HK-2 (cell line): ENCODE results near the gene LRRIQ3.
"Not testable (repeated sequence)": the region's sequence is repeated elsewhere in the genome, so short reads cannot be mapped to it uniquely, and the experiment has no call there.

ENCODE experiments used
- DNase-seq: peaks from one replicate; pipeline ENCODE4 v3.0.0-alpha.2; 2018; ENCODE audit not compliant: unreplicated experiment

LRRIQ3 gene, protein sequence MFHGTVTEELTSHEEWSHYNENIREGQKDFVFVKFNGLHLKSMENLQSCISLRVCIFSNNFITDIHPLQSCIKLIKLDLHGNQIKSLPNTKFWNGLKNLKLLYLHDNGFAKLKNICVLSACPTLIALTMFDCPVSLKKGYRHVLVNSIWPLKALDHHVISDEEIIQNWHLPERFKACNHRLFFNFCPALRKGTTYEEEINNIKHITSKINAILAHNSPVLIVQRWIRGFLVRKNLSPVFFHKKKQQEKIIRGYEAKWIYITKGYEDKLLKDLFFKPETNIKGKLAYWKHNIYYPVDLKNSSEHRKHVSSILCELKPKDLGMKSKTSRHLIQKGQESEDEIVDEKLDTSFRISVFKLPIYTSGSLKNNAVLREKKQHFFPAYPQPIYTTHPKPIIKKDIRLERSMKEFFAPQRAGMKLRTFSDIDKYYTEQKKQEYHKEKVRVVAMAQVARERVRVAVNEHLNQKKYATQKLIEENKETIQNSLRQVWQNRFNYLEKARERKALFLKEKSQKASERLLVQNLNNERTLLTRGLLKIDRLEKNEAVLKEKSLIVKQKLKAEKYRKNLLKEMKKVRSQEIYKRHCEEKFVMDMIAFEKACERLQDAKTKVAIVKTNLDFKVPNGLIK

DNA sequence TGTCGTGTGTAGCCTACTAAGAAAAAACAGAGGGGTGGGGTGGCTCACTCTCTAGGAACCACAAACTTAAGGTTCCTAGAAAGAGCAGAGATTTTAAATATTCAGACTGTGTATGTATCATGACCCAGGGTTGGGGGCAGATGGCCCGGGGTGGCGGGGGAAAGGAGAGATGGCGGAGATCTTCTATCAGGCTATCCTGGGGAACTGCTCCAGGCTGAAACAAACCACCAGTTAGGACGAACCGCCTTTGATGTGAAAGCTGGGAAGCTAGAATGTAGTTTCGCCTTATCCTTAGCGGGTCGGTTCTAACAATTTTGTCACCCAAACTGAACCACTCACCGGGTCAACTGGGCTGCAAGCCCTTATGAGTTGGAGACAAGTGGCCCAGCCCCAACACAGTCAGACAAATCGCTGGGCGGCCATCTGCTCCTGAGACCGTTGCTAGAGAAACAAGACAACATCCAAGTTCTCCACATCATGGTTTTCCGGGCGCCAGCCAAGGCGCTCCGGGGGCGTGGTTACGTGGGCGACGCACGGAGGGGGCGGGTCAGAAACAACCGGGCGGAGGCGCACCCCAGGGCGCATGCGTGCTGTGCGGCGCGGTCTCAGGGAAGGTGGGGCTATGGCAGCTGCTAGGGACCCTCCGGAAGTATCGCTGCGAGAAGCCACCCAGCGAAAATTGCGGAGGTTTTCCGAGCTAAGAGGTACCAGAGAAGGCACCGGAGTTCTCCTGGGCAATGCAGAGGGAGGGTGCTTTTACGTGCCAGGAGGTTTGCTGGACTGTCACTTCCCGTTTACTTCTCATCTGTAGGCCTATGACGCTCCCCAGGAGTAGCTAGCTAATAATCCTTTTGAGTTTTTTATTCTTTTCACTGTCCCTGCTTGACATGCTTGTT lies at the start of gene LRRIQ3, which contains the start of gene FPGT:
Gene LRRIQ3, minus strand, starts transcription at position 520 of the 896 bp plus-strand sequence. CDS start 14,492 bp downstream, outside the sequence.
Gene FPGT, plus strand, starts transcription at position 586 of the 896 bp plus-strand sequence. Its CDS starts 37 bp downstream, at position 623.
- peak; percentile 98 for DNase-seq

DNA sequence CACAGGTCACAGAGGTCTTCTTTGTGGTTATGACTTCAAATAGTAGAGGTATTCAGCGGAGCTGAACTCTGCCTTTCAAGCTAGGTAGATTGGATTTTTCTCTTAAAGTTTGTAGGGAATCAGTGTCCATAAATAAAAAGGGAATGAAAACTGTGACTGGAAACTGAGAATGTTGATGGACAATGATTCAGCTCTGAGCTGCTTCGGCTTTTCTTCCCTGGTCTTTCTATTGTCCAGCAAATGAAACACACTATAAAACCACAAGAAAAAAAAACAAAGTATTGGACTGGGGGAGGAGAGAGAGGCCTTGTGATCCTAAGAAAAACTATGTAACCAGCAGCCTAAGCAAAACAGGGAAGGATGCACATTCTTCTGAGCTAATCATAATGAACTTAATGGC lies 48.3 kb upstream of the LRRIQ3 start:
- DNase-seq = peak; percentile 6

DNA sequence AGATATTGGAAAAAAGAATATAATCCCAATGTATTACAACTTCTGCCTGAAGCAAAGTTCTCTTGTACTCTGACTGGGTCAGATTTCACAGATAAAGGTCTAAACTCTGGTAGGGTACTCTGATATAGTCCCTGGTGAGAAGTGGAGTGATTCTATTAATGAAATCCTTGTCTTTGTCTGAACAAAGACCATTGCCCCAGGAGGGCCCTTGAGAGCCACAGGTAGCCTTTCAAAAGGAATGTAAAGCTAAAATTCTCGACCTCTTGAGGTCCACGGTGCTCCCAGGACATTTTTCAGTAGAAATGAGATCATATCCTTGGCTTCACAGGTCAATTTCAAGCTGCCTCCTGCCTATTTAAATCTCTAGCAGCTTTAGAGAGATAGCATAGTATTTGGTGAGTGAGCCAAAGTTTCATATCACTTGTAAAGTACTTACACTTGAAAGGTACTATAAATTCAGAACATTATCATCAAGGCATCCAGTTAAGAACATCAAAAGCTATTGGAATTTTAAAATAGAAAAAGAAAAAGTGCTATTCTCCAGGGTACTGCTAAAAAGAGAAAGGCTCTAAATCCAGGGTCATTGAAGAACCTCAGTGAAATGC lies 47.3 kb upstream of the LRRIQ3 start:
- DNase-seq = no peak

DNA sequence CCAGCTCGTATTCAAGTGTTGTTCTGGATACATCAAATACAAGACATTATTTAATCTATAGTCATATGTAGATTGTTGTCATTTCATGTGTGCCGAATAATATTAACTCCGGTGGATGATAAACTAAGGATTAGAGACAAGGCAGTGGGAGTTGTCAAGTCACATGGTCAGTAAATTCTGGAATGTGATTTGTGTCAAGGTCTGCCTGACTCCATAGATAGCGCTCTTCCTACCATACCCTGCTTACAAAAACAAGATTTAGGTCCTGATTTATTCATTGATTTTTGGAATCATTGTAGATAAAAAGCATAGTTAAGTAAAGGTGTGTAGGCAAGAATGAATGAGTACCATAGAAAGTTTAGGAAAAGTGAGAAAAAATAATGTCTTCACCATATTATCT lies 39.8 kb upstream of the LRRIQ3 start:
- no peak for DNase-seq

DNA sequence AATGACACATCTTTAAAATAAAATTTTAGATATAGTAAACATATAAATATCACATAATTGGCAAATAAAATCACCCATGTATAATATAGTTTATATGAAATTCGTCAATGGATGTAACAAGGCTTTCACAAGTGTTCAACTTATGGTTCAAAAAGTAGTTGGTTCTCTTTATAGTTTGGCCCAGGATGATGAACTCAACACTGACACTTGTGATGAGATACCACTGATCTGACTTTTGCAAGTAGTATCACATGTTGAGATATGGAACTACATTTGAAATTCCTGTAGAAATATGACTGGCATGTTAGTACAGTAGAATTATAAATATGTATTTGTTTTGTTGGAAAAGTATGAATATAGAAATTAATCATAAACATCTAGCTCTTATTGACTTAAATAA lies 39.1 kb upstream of the LRRIQ3 start:
- no peak for DNase-seq

DNA sequence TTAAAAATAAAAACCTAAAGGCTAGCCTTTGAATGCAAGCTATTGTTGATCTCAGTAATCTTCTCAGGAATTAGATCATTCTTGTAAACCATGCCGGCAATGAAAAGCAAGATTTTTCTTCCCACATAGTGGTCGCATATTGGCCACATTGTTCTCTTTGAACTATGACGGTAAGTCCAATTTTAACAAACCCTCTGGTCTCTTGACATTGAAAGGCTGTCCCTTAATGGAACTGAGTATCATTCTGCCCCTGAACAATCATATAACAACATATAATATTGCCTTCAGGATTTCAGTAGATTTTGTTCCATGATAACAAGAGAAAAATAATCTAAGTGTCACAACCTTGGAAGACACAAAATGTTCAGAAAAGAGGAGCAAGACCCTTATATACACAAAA lies 38.5 kb upstream of the LRRIQ3 start:
- no peak for DNase-seq

DNA sequence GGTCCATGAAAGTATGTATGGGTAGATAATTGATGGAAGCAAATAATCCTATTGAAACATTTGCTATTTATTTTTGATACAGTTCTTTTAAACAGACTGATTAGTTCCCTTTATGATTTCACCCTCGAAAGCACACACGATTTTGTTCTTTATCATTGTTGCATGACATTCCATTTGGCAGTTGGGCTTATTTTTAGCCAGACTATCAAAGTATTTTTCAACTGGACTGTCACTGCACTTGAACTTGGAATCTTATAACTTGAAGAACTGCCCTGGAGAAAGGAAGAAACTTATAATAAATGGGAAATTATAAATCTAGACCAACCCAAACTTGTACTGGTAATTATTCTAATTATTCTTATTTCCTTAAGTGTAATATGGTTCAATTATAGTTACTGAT lies 37.2 kb upstream of the LRRIQ3 start, which contains the start of gene TNNI3K:
Gene TNNI3K, plus strand, starts transcription at position 235 of the 400 bp plus-strand sequence. Its CDS starts 65 bp downstream, at position 300.
- DNase-seq = no peak

DNA sequence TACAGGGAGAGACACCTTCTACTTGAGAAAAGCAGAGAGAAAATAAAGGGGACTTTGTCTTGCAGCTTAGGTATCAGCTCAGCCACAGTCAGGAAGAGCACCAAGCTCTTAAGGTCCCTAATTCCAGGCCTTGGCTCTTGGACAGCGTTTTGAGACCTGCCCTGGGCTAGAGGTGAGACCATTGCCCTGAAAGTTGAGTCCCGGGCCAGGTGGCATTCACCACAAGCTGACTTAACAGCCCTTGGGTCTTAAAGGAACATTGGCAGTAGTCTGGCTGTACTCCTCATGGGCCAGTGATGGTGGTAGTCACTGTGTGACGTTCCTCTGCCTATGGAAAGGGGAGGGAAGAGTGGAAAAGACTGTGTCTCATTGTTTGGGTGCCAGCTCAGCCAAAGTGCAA lies 25.5 kb upstream of the LRRIQ3 start:
- no peak for DNase-seq

DNA sequence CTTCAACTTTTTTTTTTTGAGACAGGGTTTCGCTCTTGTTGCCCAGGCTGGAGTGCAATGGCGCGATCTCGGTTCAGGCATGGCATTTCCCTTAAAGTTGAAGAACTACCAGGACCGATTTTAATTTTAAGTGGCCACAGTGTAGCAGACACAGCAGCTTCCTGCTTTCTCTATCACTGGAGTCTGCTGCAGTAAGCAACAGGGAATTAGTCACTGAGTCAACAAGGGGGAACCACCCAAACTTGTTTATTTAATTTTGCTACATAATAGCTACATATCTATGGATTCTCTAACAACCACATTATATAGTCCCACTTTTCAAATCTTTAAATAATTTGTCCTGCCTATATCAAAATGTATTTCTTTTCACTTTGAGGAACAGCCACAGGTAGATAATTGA lies 24.7 kb upstream of the LRRIQ3 start:
- no peak for DNase-seq

DNA sequence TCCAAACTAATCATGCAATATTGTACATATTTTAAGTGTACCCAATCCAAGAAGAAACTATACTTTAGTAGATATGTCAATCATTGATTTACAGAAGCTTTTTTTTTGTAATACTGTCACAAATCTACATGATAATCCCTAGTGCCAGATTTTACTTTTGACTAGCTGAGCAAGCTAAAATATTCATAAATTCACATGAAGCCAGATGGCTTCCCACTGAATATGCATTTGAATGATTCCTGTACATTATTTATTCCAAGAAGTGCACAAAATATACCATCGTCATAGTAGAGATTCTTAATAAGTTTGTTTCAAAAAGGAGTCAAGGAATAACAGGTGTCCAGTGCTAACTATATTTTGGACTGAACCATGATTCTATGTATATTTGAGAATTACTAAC lies 17.3 kb upstream of the LRRIQ3 start:
- DNase-seq = no peak

DNA sequence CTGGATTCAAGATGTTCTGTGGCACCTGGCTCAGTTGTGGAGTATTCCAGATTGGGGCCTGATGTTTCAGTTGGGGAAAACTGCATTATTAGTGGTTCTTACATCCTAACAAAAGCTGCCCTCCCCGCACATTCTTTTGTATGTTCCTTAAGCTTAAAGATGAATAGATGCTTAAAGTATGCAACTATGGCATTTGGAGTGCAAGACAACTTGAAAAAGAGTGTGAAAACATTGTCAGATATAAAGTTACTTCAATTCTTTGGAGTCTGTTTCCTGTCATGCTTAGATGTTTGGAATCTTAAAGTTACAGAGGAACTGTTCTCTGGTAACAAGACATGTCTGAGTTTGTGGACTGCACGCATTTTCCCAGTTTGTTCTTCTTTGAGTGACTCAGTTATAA lies 7.3 kb upstream of the LRRIQ3 start:
- no peak for DNase-seq

DNA sequence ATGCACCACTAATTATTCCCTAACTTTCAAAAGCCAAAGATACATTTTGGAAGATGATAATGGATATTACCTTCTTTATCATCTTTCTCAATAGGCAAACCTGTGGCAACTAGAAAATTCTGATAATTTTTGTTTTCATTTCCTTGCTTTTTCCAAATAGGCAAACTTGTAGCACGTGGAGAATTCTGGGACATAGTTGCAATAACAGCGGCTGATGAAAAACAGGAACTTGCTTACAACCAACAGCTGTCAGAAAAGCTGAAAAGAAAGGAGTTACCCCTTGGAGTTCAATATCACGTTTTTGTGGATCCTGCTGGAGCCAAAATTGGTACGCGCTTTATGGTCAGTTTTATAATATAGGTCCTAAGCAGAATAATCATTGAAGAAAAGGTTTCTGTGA lies 1.5 kb upstream of the LRRIQ3 start:
- DNase-seq = no peak

DNA sequence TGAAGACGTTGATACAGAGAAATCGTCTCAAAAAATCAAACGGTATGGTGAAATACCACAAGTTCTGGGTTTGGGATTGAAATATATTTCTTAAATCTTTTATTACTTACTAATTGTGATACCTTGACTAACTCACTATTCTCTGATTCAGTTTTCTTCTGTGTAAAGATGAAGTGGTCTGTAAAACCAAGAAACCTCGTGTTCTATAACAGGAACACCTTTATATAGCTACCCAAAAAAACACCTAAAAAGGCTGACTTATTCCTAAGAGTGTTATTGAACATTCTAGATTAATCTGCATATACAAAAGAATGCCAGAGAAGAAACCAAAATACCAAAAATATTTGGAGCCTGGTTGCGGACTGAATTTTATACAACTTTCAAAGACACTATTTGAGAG lies 721 bp downstream of the LRRIQ3 start:
- DNase-seq = no peak

DNA sequence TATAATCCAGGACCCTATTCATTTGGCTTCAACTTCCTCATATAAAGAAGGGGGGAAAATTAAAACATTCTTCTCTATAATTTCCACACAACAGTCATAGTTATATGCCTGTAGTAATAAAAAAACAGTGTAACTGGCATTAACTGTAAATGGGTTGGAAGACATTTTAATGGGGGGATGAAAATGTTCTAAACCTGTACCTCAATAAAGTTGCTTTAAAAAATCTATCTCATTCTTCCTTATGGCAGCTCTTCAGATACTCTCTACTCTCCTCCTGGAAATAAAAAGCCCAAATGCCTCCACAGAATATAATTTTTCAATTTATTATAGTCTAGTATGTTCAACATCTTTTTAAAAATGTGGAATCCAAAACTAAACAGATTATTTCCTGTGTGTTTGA lies 2.6 kb downstream of the LRRIQ3 start:
- no peak for DNase-seq

DNA sequence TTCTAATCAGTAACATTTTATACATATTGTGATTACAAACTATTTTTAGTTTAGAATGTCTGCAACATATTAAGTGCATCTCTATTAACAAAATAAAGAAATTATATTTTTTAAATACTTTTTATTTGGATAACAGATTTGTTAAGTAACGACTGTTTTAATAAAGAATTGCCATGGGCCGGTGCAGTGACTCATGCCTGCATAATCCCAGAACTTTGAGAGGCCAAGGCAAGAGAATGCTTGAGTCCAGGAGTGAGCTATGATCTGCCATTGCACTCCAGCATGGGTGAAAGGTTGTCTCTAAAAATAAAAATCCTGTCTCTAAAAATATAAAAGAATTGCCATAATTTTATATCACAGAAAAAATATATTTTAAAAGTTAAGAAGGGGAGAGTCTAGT lies 4.1 kb downstream of the LRRIQ3 start:
- no peak for DNase-seq

DNA sequence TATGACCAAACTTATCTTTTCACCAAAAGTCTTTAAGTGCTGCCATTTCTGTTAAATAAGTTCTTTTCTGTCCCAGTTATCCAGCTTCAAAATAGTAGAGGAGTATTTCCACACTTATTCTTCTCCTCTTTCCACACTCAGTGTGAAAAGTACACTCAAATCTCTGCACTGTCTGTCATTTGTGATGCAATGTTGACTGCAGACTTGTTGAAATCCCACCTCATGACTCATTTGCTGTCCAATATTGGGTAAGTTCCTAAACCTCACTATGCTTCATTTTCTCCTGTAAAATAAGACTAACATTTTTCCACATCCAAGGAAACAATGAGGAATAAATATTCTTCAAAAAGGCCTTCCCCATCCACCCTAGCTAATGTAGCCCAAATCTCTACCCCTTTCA lies 17.5 kb downstream of the LRRIQ3 start:
- DNase-seq = no peak

DNA sequence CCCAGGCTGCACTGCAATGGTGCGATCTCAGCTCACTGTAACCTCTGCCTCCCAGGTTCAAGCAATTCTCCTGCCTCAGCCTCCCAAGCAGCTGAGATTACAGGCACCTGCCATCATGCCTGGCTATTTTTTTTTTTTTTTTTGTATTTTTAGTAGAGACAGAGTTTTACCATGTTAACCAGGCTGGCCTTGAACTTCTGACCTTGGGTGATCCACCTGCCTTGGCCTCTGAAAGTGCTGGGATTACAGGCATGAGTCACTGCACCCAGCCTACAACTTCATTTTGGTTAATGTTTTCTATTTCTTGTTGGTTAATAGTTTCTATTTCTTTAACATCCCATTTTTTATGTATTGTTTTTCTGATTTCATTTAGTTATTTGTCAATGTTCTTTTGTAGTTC lies 23.6 kb downstream of the LRRIQ3 start:
- not testable (repeated sequence) for DNase-seq

DNA sequence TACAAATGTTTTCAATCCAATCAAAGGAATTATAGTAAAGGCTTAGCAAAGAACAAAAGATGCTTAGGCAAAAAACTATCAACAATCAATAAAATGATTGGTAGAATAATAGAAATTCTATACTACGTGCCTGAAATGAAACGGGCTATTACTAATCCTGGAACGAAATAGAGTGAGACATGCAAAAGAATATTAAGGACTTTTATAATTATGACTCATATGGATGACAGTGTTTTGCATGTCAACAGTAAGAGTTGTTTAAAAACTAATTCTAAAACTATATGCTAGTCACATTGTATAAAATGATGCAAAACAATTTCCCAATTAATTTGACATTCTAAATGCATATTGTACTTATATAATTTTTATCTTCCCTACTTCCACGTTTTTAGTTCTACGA lies 35.6 kb downstream of the LRRIQ3 start:
- DNase-seq = no peak

DNA sequence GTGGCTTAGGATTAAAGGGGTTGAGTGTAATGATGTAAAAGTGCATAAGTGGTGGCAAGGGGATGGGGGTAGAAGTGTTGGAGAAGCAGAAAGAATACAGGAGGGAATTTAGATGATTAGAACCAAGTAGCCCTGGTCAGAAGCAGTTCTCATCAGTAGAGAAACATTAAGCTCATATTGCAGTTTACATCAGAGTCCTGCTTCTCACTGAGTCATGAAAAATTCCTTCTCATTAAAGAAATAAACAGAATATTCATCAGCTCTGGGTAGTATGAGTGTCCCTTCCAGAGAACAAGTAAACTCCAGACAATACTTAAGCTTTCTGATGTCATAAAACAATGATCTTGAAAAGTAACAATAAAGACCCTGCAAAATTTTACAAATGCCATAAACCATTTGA lies 36.5 kb downstream of the LRRIQ3 start:
- DNase-seq = no peak

DNA sequence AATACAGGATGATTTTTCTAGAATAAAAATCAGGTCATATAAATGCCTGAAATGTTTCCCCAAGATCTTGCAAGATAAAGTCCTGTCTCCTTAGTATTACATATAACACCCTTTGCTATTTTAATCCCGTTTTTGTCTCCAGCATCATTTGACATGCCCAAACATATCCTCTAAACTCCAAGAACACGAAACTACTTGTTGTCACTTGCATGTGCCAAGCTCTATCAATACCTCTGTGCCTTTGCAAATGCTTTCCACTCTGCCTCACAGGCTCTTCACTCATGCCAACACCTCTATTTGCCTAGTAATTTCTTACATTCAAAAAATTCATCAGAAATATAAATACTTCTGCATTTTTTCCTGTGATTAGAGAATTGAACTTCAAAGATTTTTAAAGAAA lies 37.9 kb downstream of the LRRIQ3 start:
- DNase-seq = no peak

DNA sequence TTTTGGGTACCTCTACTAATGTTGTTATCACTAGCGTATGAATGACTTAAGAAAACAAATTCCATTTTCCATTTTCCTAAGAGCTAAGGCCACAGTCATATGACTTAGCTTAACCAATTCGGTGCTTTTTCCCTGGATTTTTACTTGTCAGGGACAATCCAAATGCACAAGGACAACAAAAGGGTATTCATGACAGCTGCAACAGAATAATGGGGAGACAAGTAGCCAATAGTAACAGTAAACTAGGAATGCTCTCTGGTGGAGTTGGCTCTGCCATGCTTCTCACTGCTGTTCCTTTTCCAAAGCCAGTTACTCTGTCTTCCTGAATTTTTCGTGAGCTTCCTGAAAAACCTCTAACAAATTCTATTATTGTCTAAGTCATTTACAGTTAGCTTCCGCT lies 52.9 kb downstream of the LRRIQ3 start:
- no peak for DNase-seq

DNA sequence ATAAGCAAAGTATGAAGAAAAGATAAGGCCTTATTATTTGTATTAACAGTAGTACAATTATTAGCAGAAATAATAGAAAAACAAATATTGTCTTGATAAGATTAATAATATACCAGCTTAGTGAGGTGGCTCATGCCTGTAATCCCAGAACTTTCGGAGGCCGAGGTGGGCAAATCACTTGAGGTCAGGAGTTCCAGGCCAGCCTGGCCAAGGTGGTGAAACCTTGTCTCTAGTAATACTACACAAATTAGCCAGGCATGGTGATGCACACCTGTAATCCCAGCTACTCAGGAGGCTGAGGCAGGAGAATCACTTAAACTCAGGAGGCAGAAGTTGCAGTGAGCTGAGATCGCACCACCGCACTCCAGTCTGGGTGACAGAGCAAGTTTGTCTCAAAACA lies 80.6 kb downstream of the LRRIQ3 start:
- not testable (repeated sequence) for DNase-seq
